Ishikawa (cell line): Measurements from ENCODE around the gene KIAA0513.

ENCODE experiments used
- CEBPB ChIP-seq: IDR thresholded peaks from 2 replicates; pipeline ENCODE4 v1.6.1; 2012
- CREB1 ChIP-seq: IDR thresholded peaks from 2 replicates; pipeline ENCODE4 v1.6.1; 2012; ENCODE audit warnings: low read depth
- EGR1 ChIP-seq: IDR thresholded peaks from 2 replicates; pipeline ENCODE4 v1.6.1; 2012
- EP300 ChIP-seq: IDR thresholded peaks from 2 replicates; pipeline ENCODE4 v1.6.1; 2012; ENCODE audit warnings: borderline replicate concordance
- FOXM1 ChIP-seq: IDR thresholded peaks from 2 replicates; pipeline ENCODE4 v1.6.1; 2012; ENCODE audit warnings: low read depth, borderline replicate concordance
- MAX ChIP-seq: IDR thresholded peaks from 2 replicates; pipeline ENCODE4 v1.6.1; 2012
- NFIC ChIP-seq: IDR thresholded peaks from 2 replicates; pipeline ENCODE4 v1.6.1; 2012
- RAD21 ChIP-seq: IDR thresholded peaks from 2 replicates; pipeline ENCODE4 v1.6.1; 2012; ENCODE audit warnings: low read depth
- REST ChIP-seq: IDR thresholded peaks from 2 replicates; pipeline ENCODE4 v1.6.1; 2012; ENCODE audit warnings: low read depth, mild to moderate bottlenecking
- TAF1 ChIP-seq: IDR thresholded peaks from 2 replicates; pipeline ENCODE4 v1.6.1; 2012; ENCODE audit warnings: low read depth, mild to moderate bottlenecking
- TCF12 ChIP-seq: IDR thresholded peaks from 2 replicates; pipeline ENCODE4 v1.6.1; 2012; ENCODE audit warnings: low read depth
- TEAD4 ChIP-seq: IDR thresholded peaks from 2 replicates; pipeline ENCODE4 v1.6.1; 2012
- USF1 ChIP-seq: IDR thresholded peaks from 2 replicates; pipeline ENCODE4 v1.6.1; 2012
- YY1 ChIP-seq: IDR thresholded peaks from 2 replicates; pipeline ENCODE4 v1.6.1; 2012; ENCODE audit warnings: low read depth
- ZBTB7A ChIP-seq: IDR thresholded peaks from 2 replicates; pipeline ENCODE4 v1.6.1; 2012; ENCODE audit warnings: low read depth

KIAA0513 gene

GRCh38 chr16:85124636-85125346 is 97.2 kb downstream of the KIAA0513 start:
- no peak for TF ChIP-seq TEAD4
- no peak for TF ChIP-seq USF1
- TF ChIP-seq NFIC: no peak
- no peak for TF ChIP-seq TCF12
- no peak for TF ChIP-seq CEBPB
- TF ChIP-seq CREB1: no peak
- TF ChIP-seq EP300: no peak
- TF ChIP-seq RAD21: no peak
- no peak for TF ChIP-seq ZBTB7A
- no peak for TF ChIP-seq EGR1
- TF ChIP-seq MAX: no peak; the same call in 1 of the 2 replicates
- TF ChIP-seq TAF1: no peak
- TF ChIP-seq FOXM1: no peak
- TF ChIP-seq YY1: no peak
- no peak for TF ChIP-seq REST

- TF ChIP-seq RAD21 (no peak), USF1 (no peak), ZBTB7A (no peak), NFIC (peak; percentile 42; the same call in 1 of the 2 replicates), YY1 (no peak), REST (no peak)
Observed at GRCh38 chr16:85125570-85126393, 98.2 kb downstream of the KIAA0513 start.

- TF ChIP-seq MAX (peak; percentile 85), ZBTB7A (no peak)
Observed at GRCh38 chr16:85126394-85126704, 98.8 kb downstream of the KIAA0513 start.

- TF ChIP-seq FOXM1 (peak; percentile 57; the same call in 1 of the 2 replicates), USF1 (0 out of 2 replicates have a peak, but pooled peaks have one; percentile 2), MAX (no peak; the same call in 1 of the 2 replicates), NFIC (peak; percentile 61), EP300 (peak; percentile 85), TCF12 (peak; percentile 95), CREB1 (no peak), TAF1 (no peak), YY1 (no peak), EGR1 (peak; percentile 99), ZBTB7A (peak; percentile 82), RAD21 (no peak; the same call in none of the 2 replicates), REST (no peak), CEBPB (no peak), TEAD4 (peak; percentile 66)
Observed at GRCh38 chr16:85126705-85127378, 99.2 kb downstream of the KIAA0513 start.
